HG03066 (cell line): ENCODE data around the gene RNF175.

Source experiments
- ATAC-seq: cut with Tn5 transposase; IDR thresholded peaks from one replicate; pipeline ENCODE4 v1.9.1; 2021; ENCODE audit warnings: low read depth; ENCODE audit not compliant: unreplicated experiment

RNF175 gene

GRCh38 chr4:153759407-153760316 lies at the start of gene RNF175:
Gene RNF175, minus strand, starts transcription at chr4:153760024. Its CDS starts 162 bp downstream, at chr4:153759862.
- ATAC-seq, result no peak

- ATAC-seq, result no peak
Measured at GRCh38 chr4:153809307-153809706, 49.5 kb upstream of the RNF175 start.

- no peak for ATAC-seq
Measured at GRCh38 chr4:153808175-153808574, 48.4 kb upstream of the RNF175 start.

GRCh38 chr4:153806073-153806472 lies 46.2 kb upstream of the RNF175 start:
- ATAC-seq, result no peak

- ATAC-seq, result no peak
Measured at GRCh38 chr4:153804722-153805121, 44.9 kb upstream of the RNF175 start.

- no peak for ATAC-seq
Measured at GRCh38 chr4:153799694-153800074, 39.9 kb upstream of the RNF175 start.

- no peak for ATAC-seq
Measured at GRCh38 chr4:153798901-153799693, 39.3 kb upstream of the RNF175 start.

- ATAC-seq, result no peak
Measured at GRCh38 chr4:153798420-153798819, 38.6 kb upstream of the RNF175 start.

GRCh38 chr4:153794006-153794405 lies 34.2 kb upstream of the RNF175 start:
- ATAC-seq, result no peak

- ATAC-seq, result no peak
Measured at GRCh38 chr4:153792618-153793247, 32.9 kb upstream of the RNF175 start.

GRCh38 chr4:153791746-153792617 lies 32.2 kb upstream of the RNF175 start:
- ATAC-seq, result no peak

- no peak for ATAC-seq
Measured at GRCh38 chr4:153790962-153791551, 31.2 kb upstream of the RNF175 start.

GRCh38 chr4:153790500-153790865 lies 30.7 kb upstream of the RNF175 start:
- ATAC-seq, result no peak

- no peak for ATAC-seq
Measured at GRCh38 chr4:153789741-153790499, 30.1 kb upstream of the RNF175 start.

GRCh38 chr4:153788413-153789276 lies 28.8 kb upstream of the RNF175 start, which contains the start of gene SFRP2:
Gene SFRP2, minus strand, starts transcription at chr4:153789083. Its CDS starts 248 bp downstream, at chr4:153788835.
- ATAC-seq, result no peak

GRCh38 chr4:153788051-153788412 lies 28.2 kb upstream of the RNF175 start:
- no peak for ATAC-seq

GRCh38 chr4:153787575-153787974 lies 27.8 kb upstream of the RNF175 start:
- ATAC-seq, result no peak

GRCh38 chr4:153787061-153787560 lies 27.3 kb upstream of the RNF175 start:
- no peak for ATAC-seq
